ENCODE measurements around the gene RETN.

Gene RETN

DNA sequence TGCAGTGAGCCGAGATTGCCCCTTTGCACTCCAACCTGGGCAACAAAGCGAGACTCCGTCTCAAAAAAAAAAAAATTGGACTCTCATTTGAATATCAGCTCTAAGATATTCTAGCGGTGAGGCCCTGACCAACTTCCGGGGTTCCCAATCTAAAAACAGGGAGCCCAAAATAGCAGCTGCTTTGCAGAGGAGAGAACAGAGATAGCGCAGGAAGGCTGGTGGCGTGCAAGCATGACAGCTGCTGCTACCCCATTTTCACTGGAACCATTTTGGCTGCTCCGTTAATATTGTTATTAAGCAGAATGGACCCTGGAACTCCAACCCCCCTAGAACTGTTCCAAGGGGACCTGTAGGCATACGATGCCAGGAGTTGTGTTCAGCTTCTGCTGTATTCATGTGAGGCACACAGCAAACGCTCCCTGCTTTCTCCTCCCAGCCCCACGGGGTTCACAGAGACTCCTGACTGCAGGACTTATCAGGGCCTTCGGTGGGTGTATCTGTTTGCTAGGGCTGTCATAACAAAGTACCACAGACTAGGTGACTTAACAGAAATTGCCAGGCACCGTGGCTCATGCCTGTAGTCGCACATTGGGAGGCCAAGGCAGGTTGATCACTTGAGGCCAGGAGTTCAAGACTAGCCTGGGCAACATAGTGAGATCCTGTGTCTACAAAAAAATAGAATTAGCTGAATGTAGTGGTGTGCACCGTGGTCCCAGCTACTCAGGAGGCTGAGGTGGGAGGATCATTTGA is 20.4 kb upstream of the RETN start:
- no peak for TF ChIP-seq TAF1 (IDR thresholded peaks at IDR 0.05; ENCODE audit: borderline replicate concordance, low read depth, low read length)
- TF ChIP-seq POLR2A (IDR thresholded peaks at IDR 0.05; ENCODE audit: low read depth, low read length), result no peak; the same call in 1 of the 2 replicates
- no peak; the same call in 1 of the 2 replicates for TF ChIP-seq POLR2AphosphoS5 (IDR thresholded peaks at IDR 0.05; ENCODE audit: low read depth, low read length)
- FAIRE-seq, result peak; percentile 40

DNA sequence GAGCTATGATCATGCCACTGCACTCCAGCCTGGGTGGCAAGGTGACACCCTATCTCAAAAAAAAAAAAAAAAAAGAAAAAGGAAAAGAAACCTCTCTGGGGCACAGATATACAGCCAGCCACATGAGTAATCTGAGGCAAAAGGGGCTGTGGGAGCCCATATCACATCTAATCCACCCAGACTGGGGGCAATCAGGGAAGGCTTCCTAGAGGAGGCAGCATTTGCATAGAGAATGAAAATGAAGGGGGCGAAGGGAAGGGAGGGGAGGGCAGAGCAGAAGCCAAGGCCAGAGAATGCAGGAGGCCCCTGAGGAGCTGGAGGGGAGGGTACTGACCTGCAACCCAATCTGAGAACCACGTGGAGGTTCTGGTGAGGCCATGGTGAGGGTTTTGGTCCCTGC is 18.7 kb upstream of the RETN start:
- no peak for TF ChIP-seq TAF1 (IDR thresholded peaks at IDR 0.05; ENCODE audit: borderline replicate concordance, low read depth, low read length)
- TF ChIP-seq POLR2AphosphoS5 (IDR thresholded peaks at IDR 0.05; ENCODE audit: low read depth, low read length), result no peak
- no peak for TF ChIP-seq POLR2A (IDR thresholded peaks at IDR 0.05; ENCODE audit: low read depth, low read length)
- DNase-seq (ENCODE audit: insufficient read length) (no peak), FAIRE-seq (no peak)

More for the DNA sequence above, 20.4 kb upstream of the RETN start:
- DNase-seq (ENCODE audit: insufficient read length), result peak; percentile 16

DNA sequence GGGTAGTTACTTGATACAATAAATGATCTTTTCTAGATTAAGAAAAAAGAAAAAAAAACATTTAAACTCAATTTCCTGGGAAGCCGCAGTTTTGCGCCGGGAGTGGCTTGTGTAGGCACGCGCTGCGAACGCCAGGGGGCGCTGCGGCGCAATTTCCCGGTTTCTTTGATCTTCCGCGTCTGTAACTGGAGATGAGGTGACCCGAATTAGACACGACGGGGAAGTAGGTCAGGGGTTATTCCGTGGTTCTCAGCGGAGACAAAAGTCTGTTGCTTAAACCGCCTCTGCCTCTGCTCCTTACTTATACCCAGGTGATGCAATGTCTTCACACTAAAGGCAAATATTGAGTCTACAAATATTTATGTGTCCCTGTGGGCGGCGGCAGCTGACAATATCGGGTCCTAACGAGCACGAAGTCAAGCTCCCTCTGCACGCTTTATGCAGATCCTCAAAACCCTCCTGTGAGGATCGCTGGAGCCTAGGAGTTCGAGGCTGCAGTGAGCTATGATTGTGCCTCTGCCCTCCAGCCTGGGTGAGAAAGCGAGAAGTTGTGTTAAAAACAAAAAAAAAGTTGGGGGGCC is 16.7 kb upstream of the RETN start:
- no peak for TF ChIP-seq POLR2A (IDR thresholded peaks at IDR 0.05; ENCODE audit: low read depth, low read length)
- no peak for TF ChIP-seq POLR2AphosphoS5 (IDR thresholded peaks at IDR 0.05; ENCODE audit: low read depth, low read length)
- TF ChIP-seq TAF1 (IDR thresholded peaks at IDR 0.05; ENCODE audit: borderline replicate concordance, low read depth, low read length), result no peak
- FAIRE-seq, result peak; percentile 86
- peak; percentile 77 for DNase-seq (ENCODE audit: insufficient read length)

DNA sequence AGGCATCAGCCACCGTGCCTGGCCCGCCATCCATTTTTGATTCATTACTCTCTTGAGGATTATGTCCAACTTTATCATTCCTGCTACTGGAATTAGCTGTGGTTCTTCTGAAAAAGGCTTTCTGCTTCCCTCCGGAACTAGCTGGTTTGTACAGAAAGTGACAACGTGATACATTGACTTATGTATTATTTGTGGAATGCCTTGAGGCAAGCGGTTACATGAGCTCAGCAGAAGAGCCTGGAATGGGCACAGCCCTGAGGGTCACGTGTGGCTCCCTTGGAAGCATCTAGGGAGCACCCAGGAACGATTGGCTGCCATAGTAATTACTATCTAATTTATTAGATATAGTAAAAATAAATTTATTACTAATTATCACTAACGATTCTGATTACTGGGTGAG is 14.4 kb upstream of the RETN start:
- DNase-seq (ENCODE audit: insufficient read length), result no peak
- TF ChIP-seq TAF1 (IDR thresholded peaks at IDR 0.05; ENCODE audit: borderline replicate concordance, low read depth, low read length), result no peak
- TF ChIP-seq POLR2AphosphoS5 (IDR thresholded peaks at IDR 0.05; ENCODE audit: low read depth, low read length), result no peak
- no peak for TF ChIP-seq POLR2A (IDR thresholded peaks at IDR 0.05; ENCODE audit: low read depth, low read length)
- no peak for FAIRE-seq

DNA sequence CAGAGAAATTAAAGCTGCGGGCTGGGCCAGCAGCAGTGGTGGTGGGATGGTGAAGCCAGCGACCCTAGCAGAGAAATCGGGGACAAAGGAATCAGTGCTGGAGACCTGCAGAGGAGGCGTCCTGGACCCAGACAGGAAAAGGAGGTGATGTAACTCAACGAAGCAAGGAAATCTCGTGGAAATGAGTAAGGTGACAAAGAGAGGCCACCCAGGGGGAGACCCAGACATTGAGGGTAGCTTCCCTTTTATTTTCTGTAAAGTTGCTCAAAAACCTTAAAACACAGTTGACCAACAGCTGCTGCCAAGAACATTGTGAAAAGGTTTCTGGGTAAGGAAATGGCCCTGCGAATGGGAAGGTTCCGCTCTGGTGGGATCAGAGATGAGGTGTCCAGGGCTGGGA is 13.3 kb upstream of the RETN start:
- FAIRE-seq (no peak), DNase-seq (ENCODE audit: insufficient read length) (no peak)
- TF ChIP-seq POLR2AphosphoS5 (IDR thresholded peaks at IDR 0.05; ENCODE audit: low read depth, low read length), result no peak
- TF ChIP-seq POLR2A (IDR thresholded peaks at IDR 0.05; ENCODE audit: low read depth, low read length), result no peak
- no peak for TF ChIP-seq TAF1 (IDR thresholded peaks at IDR 0.05; ENCODE audit: borderline replicate concordance, low read depth, low read length)

DNA sequence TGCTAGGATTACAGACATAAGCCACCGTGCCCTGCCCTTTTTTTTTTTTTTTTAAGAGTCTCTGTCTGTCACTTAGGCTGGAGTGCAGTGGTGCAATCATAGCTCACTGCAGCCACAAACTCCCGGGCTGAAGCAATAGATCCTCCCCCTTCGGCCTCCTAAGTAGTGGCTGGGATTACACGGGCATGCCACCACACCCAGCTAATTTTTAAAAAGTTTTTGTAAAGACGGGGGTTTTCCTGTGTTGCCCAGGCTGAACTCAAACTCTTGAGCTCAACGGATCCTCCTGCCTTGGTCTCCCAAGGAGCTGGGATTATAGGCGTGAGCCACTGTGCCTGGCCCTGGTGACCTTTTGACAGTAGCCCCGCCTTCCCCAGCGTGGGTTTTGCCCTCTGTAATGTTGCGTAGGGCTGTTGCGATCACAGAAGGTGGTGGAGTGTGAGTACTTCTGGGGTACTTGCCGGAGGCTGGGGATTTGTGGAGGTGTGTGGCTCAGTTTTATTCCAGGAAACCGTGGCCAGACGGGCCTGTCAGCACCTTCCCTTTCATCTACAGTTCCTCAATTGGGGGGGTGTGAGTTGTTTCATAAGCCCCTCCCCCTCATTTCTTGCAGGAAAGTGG is 11.6 kb upstream of the RETN start:
- no peak for DNase-seq (ENCODE audit: insufficient read length)
- TF ChIP-seq POLR2A (IDR thresholded peaks at IDR 0.05; ENCODE audit: low read depth, low read length), result no peak
- no peak for TF ChIP-seq TAF1 (IDR thresholded peaks at IDR 0.05; ENCODE audit: borderline replicate concordance, low read depth, low read length)
- no peak for TF ChIP-seq POLR2AphosphoS5 (IDR thresholded peaks at IDR 0.05; ENCODE audit: low read depth, low read length)

DNA sequence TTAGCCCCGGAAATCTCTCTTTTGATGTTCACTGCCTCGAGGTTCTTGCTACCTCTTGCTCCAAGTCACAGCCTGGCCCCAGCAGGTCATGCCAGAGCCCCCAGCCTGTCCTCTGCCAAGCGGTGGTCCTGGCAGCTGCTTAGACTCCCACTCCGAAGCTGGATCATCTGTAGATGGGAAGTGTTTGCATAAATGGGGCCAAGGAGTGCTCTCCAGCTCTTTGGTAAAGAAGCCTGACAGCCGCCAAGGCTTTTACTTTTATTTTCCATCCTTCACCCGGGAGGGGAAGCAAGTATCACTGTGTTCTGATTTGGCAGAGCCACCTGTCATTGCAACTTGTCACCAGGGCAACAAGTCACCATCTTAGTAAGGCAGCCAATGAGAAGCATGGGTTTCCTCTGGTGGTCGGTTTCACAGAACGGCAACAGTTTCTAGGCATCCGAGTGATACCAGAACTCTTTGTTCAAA is 10.6 kb upstream of the RETN start:
- TF ChIP-seq POLR2AphosphoS5 (IDR thresholded peaks at IDR 0.05; ENCODE audit: low read depth, low read length) (no peak), POLR2A (IDR thresholded peaks at IDR 0.05; ENCODE audit: low read depth, low read length) (peak; percentile 43; the same call in 1 of the 2 replicates)
- peak; percentile 83 for FAIRE-seq
- peak; percentile 88 for DNase-seq (ENCODE audit: insufficient read length)

More for the DNA sequence above, 11.6 kb upstream of the RETN start:
- no peak for FAIRE-seq

DNA sequence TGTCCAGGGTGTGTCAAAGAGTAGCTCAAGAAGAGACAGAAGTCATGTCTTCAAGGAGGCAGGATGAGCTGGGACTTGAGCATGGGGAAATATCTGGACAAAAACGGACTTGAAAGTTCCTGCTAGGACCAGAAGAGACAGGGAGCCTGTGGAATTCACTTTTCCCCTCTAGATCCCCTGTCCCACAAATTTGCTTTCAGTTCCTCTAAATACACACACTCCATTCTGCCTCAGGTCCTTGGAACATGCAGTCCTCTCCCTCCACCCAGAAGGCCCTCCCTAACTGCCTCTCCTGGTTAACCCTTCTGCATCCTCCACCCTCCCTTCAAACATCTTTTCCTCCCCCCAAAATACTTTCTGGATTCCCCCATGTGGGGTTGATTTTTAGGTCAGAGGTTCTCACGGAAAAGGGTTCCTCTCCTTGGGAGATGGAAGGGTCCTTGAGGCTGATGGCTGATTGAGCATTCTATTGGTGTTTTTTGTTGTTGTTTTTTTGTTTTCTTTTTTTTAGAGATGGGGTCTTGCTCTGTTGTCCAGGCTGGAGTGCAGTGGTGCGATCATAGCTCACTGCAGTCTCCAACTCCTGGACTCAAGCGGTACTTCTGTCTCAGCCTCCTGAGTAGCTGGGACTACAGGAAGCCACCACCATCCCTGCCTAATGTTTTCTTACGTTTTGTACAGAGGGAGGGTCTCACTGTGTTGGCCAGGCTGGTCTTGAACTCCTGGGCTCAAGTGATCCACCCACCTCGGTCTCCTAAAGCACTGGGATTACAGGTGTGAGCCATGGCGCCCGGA is 6.9 kb upstream of the RETN start:
- DNase-seq (ENCODE audit: insufficient read length) (no peak), FAIRE-seq (no peak)
- no peak for TF ChIP-seq TAF1 (IDR thresholded peaks at IDR 0.05; ENCODE audit: borderline replicate concordance, low read depth, low read length)
- no peak for TF ChIP-seq POLR2A (IDR thresholded peaks at IDR 0.05; ENCODE audit: low read depth, low read length)
- no peak for TF ChIP-seq POLR2AphosphoS5 (IDR thresholded peaks at IDR 0.05; ENCODE audit: low read depth, low read length)

DNA sequence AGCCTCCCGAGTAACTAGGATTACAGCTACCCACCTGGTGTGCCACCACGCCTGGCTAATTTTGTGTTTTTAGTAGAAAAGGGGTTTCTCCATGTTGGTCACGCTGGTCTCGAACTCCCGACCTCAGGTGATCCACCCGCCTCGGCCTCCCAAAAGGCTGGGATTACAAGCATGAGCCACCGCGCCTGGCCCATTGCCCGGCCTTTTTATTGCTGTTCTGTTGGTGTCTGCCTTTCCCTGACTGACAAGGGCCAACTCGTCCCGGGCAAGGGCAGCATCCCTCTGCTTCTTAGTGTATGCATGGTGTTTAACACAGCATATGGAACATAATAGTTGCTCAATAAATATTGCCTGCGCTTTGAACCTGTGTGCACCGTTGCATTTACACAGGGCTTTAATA is 6.2 kb upstream of the RETN start:
- no peak for FAIRE-seq
- no peak for DNase-seq (ENCODE audit: insufficient read length)
- TF ChIP-seq POLR2AphosphoS5 (IDR thresholded peaks at IDR 0.05; ENCODE audit: low read depth, low read length) (no peak), POLR2A (IDR thresholded peaks at IDR 0.05; ENCODE audit: low read depth, low read length) (no peak), TAF1 (IDR thresholded peaks at IDR 0.05; ENCODE audit: borderline replicate concordance, low read depth, low read length) (no peak)

DNA sequence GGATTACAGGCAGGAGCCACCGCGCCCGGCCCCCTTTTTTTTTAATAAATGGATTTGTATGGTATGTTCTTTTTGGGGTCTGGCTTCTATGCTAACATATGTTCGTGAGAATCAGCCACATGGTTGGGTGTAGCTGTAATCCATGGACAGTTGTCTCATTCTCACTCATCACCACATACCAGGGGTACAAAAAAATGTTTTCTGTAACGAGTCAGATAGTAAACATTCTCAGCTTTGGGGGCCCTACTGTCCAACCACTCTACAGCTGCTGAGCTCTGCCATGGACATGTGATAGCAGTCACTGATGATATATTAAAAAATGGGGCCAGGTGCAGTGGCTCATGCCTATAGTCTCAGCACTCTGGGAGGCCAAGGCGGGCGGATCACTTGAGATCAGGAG is 5.1 kb upstream of the RETN start:
- TF ChIP-seq POLR2AphosphoS5 (IDR thresholded peaks at IDR 0.05; ENCODE audit: low read depth, low read length) (no peak), TAF1 (IDR thresholded peaks at IDR 0.05; ENCODE audit: borderline replicate concordance, low read depth, low read length) (no peak), POLR2A (IDR thresholded peaks at IDR 0.05; ENCODE audit: low read depth, low read length) (no peak)
- FAIRE-seq (no peak), DNase-seq (ENCODE audit: insufficient read length) (no peak)

DNA sequence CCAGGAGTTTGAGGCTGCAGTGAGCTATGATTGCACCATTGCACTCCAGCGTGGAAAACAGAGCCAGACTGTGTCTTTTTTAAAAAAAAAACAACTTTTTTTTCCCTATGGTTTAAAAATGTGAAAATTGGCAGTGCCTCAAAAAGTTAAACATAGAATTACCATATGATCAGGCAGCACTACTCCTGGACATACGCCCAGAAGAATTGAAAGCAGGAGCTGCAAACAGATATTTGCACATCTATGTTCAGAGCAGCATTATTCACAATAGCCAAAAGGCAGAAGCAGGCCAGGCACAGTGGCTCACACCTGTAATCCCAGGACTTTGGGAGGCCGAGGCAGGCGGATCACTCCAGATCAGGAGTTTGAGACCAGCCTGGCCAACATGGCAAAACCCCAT is 3.8 kb upstream of the RETN start:
- FAIRE-seq (no peak), DNase-seq (ENCODE audit: insufficient read length) (no peak)
- no peak for TF ChIP-seq POLR2AphosphoS5 (IDR thresholded peaks at IDR 0.05; ENCODE audit: low read depth, low read length)
- no peak for TF ChIP-seq POLR2A (IDR thresholded peaks at IDR 0.05; ENCODE audit: low read depth, low read length)
- TF ChIP-seq TAF1 (IDR thresholded peaks at IDR 0.05; ENCODE audit: borderline replicate concordance, low read depth, low read length), result no peak

Measured in GM12892 (cell line).